ENCODE measurements around the gene RYR2.
"Not testable (repeated sequence)": the region's sequence is repeated elsewhere in the genome, so short reads cannot be mapped to it uniquely, and the experiment has no call there.

RYR2 gene

GRCh38 chr1:237367758-237368157 lies 325.8 kb downstream of the RYR2 start:
- FAIRE-seq, result no peak

DNA sequence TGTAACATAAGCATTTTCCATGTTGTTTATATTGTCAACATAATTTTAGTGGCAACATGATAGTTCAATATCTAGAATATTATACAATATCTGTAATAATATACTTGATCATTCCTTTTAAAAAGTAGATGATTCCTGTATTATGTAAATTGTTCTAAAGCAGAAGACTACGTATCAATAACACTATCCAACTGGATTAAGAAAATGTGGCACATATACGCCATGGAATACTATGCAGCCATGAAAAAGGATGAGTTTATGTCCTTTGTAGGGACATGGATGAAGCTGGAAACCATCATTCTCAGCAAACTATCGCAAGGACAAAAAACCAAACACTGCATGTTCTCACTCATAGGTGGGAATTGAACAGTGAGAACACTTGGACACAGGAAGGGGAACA lies 329.5 kb downstream of the RYR2 start:
- not testable (repeated sequence) for FAIRE-seq

DNA sequence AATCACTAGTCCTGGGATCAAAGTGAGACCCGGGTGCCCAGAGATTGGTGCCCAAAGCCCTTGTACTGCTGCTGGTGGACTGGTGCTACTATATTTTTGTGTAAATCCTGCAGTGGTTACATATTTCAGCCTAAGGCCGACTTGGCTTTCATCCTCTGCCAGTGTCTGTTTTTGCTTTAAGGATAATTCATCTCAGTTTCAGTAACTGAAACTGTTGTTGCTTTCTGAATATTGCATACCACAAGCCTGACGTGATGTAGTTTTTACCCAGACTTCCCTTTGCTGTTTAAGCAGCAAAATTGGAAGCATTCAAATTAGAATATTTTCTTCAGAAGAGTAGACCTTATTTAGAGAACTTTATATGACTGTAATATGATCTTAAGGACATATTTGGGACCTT lies 341.8 kb downstream of the RYR2 start:
- FAIRE-seq, result peak; percentile 59

DNA sequence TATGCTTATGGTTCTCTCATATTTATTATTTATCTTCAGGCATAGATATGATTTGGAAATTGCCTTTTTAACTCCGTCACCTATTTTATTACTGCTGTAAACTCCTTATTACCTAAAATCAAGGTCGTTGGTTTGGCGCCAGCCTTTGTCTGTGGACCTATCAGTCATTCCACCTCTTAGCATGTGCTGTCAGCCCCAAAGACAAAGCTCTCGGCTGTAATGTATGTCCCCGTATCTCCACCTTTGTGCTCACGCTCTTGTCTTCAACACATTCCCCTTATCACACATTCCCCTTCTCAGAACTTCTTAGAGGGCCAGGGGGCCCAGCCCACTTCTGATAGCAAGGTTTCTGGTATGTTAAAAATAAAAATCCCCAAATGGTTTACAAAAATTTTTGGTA lies 342.2 kb downstream of the RYR2 start:
- no peak for FAIRE-seq

- peak; percentile 53 for FAIRE-seq
Measured at GRCh38 chr1:237386362-237387143, 344.6 kb downstream of the RYR2 start.

DNA sequence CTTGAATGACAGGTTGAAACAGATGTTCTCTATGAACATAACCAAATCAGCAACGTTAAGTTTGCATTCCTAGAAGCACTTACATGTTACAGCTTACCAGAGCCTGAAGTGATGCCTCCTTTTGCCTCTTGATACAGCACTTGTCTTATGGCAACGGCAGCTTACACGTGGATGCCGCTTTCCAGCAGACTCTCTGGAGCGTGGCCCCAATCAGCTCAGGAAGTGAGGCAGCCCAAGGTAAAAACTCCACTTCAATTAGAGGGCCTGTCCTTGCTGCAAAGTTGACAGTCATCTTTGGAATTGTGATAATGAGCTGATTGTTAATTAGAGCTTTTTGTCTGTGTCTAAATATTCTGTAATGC lies 345.1 kb downstream of the RYR2 start:
- FAIRE-seq, result no peak

GRCh38 chr1:237390823-237391222 lies 348.8 kb downstream of the RYR2 start:
- no peak for FAIRE-seq

GRCh38 chr1:237393632-237394031 lies 351.6 kb downstream of the RYR2 start:
- no peak for FAIRE-seq

GRCh38 chr1:237394281-237394680 lies 352.3 kb downstream of the RYR2 start:
- no peak for FAIRE-seq

DNA sequence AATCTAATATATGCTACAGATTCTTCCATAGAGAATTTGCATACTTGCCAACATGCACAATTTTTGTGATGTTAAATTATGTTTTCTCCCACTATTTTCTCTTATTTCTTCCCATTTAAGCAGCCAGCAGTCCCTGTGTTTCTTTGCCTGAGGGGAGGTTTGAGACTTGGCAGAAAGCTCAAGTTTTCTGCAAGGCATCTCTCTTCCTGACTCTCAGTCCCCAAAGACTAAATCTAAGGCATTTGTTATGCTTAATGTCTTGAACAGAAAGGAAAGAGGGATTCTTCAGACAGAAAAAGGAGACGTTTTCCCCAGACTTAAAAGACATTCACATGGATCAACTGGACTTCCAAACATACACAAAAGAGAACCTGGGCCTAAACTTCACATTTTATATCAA lies 354.4 kb downstream of the RYR2 start:
- no peak for FAIRE-seq

- no peak for FAIRE-seq
Measured at GRCh38 chr1:237398751-237399150, 356.8 kb downstream of the RYR2 start.

DNA sequence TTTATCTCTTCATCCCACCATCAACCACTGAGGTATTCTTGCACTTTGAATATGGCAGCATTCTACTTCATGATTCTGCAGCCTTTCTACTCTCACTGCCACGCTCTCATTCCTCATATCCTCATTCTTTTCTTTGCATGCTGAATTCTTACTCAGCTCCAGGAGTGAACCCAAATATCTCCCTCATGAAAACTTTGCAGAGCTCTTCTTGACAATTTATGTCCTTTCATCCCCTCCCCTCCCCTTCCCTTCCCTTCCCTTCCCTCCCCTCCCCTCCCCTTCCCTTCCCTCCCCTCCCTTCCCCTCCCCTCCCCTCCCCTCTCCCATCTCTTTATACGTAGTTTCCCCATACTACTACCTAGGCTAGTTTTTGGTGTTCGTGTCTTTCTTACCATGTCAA lies 363.9 kb downstream of the RYR2 start:
- no peak for FAIRE-seq

DNA sequence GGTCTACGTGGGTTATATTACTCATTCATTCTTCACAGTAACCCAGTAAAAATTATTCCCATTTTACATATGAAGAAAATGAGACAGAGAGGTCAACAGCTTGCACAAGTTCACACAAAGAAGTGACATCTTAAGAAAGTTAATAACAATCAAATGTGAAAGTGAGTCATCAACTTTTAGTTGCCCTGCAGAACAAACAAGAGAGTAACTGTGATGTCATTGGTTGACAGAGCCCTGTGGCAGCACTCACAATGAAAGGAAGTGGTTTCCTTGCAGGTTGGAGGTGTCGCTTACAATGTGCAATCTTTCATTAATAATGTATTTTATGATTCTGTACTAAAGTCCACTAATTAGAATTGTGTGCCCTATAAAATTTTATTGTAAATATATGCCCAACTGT lies 369.6 kb downstream of the RYR2 start:
- FAIRE-seq, result no peak

DNA sequence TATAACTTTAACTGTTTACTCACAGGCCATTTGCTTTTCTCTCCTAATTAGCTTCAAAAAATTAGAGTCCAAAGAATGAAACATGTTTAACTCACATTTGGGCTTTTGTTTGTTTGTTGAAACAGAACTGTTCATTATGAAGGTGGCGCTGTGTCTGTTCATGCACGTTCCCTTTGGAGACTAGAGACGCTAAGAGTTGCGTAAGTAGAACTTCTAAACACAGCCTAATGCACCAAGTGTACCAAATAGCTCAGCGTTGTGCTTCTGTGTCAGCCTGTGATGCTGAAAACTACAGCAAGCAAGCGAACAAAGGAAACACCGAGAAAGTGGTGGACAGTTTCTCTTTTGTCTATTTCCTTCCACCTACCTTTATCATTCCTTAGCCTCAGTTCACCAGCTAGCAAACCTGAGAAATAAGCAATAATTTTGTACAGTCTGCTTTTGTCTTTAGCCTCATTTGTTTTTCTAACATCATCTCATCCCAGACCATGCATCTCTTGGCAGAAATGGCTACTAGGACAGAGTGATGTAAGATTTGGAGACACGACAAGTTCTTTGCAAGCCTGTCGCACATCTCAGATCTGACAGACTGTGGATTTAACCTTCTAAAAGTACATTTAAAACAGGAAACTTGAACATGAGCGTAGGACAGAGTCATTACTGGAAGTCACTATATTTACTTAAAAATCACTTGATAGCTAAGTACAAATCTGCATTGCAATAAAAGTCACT lies 375.1 kb downstream of the RYR2 start:
- FAIRE-seq, result no peak

DNA sequence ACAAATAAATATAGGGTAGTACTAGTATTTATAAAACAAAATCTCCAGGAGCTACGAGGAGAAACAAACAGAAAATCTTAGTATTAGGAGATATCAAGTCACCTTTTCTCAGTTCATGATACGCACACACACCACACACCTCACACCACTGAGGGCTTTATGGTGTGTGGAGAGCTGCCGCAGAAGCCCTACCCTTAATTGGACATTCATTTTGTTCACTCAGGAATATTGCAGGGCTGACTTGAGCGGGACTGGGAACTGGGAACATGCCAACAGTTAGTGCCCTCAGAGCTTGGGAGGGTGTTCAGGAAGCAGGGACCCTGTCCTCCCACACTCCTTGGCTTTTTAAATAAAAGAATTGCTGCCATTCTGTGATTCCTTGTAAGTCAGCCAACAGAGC lies 386.8 kb downstream of the RYR2 start:
- no peak for FAIRE-seq

DNA sequence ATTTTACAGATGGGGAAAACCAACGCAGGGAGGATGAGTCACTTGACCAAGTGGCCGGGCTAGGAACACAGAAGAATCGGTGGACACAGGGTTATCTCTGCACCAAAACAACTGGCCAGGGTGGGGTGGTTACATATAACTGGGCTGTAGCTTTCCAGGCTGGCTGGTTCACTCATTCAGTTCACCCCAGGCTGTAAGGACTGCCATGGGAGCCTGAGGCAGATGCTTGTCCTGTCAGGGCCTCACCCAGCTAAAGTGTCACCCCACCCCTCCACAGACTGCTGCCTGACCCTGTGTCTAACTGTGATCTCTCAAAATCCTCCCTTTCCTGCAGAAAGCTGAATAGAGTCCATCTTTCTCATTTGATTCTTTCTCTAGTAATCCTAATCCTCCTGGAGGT lies 387.3 kb downstream of the RYR2 start:
- FAIRE-seq, result no peak

GRCh38 chr1:237431448-237431847 lies 389.5 kb downstream of the RYR2 start:
- FAIRE-seq, result no peak

DNA sequence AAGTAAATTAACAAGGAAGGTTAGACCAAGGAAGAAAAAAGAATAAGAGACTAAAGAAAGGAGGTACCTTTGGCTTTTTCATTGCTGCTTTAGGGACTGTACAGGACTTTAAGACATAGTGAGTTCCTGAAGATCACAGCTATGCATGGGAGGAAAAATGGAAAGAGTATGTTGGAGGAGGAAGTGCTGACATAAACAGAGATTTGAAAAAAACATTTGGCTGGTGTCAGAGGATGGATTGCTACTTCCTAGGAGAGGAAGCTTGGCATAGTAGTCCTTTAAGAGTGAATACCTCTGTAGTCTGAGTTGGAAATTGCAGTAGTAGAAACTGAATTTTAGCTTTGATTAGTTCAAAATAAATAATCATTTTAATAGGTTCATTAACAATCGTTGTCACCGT lies 398.4 kb downstream of the RYR2 start:
- FAIRE-seq, result no peak

GRCh38 chr1:237444120-237444790 lies 402.3 kb downstream of the RYR2 start:
- no peak for FAIRE-seq

- FAIRE-seq, result no peak
Measured at GRCh38 chr1:237448042-237448441, 406.1 kb downstream of the RYR2 start.

DNA sequence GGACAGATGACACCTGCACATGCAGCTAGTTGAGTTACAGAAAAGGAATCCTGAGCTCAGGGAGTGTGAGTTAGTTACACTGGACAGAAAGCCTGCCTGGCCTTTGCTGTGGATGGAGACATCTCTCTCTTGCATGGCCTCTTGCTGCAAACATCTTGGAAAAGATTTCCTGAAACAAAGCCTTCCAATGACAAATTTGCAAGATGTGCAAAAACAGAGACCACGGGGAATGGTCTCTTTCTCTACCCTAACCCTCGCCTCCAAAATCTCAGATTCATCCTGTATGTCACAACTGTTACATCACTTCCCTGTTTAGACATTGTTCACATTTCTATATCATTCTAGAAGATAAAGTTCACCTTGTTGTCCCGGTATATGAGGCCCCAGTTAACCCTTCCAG lies 415.6 kb downstream of the RYR2 start:
- FAIRE-seq, result no peak

DNA sequence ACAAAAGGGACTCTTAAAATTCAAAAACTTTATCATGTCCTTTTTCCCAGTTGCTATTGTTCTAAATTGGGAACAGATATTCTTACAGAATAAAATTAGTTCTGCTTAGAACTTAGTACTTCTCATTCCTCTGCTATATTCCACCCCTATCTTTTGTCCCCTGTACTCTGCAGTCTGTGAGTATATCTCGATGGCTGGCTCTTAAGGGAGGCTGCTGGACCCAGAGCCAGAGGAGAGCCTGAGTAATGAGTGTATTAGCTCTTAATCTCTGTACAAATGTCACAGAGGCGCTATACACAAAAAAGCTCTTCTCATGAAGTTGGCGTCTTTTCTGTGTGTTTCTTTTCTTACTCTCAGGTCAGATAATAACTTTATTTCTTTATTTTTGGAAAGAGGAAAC lies 425.3 kb downstream of the RYR2 start:
- no peak for FAIRE-seq

- FAIRE-seq, result no peak
Measured at GRCh38 chr1:237470712-237471338, 428.8 kb downstream of the RYR2 start.

DNA sequence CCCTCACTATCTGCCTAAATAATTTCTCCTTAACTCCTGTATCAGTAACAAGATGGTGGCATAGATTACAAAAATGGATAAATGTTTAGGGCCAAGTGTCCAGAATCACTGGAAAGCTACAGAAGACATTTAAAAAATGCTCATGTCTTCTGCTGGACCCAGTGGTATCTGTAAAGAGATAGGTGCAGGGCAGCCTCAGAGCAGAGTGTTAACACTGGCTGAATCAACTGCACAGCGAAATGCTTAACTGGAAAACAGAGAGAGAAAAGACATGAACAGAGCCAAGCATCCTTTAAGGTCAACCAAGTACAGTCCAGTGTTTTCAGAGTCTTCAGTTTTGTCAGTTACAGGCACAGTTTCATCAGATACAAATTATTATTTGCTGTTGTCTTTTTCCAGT lies 429.4 kb downstream of the RYR2 start:
- no peak for FAIRE-seq
